Lower lobe of right lung (tissue), 2 donors: ENCODE data around the gene KLHL2. TPM values are rescaled to one million over a fixed set of nuclear protein-coding genes. Genes with fewer than 3 reads are reported as not detected.

Source experiments
- ATAC-seq, 2 donors: fragments of 200-7000 bp; cut with Tn5 transposase; one replicate each; pipeline ENCODE4 v1.9.1; 2020 to 2022; ENCODE audit warnings: mild to moderate bottlenecking in 2 of 2, moderate library complexity in 2 of 2
- DNase-seq: peaks from one replicate; pipeline ENCODE4 v3.0.0-alpha.2; 2020
- H3K27ac ChIP-seq: fragments of 200-600 bp; one replicate; pipeline ENCODE4 v1.8.0; 2022
- H3K27me3 ChIP-seq: fragments of 200-600 bp; one replicate; pipeline ENCODE4 v1.8.0; 2022; ENCODE audit warnings: low read depth
- H3K36me3 ChIP-seq: fragments of 200-600 bp; one replicate; pipeline ENCODE4 v1.8.0; 2022; ENCODE audit warnings: mild to moderate bottlenecking
- H3K4me1 ChIP-seq: fragments of 200-600 bp; one replicate; pipeline ENCODE4 v1.8.0; 2022
- H3K4me3 ChIP-seq: fragments of 200-600 bp; one replicate; pipeline ENCODE4 v1.8.0; 2022; ENCODE audit warnings: mild to moderate bottlenecking
- H3K9me3 ChIP-seq: fragments of 200-600 bp; one replicate; pipeline ENCODE4 v1.8.0; 2022
- intact Hi-C: fragments of 100-400 bp; cut with DNase I; formaldehyde crosslinking; loops from one replicate; pipeline ENCODE4 v1.11.0; 2022
- total RNA-seq: library from RNA; stranded (reverse); fragmentation: NEBNext Ultra II Directional; extraction: Animal tissue kit (Norgen Biotek cat#: 25700); gene quantifications from one replicate; pipeline ENCODE4 v1.2.1, GENCODE V29; 2021
- TF ChIP-seq, protein P1 (sequence below): fragments of 200-600 bp; IDR thresholded peaks from one replicate; pipeline ENCODE4 v1.8.0; 2022; ENCODE audit warnings: antibody characterized with exemption, mild to moderate bottlenecking
- donor health status: DM: no; HTN: yes; CAD: no; lungs with severe emphysema.

The KLHL2 gene
- total RNA-seq, 1 donor from 2014 or later, result 37.7 TPM

DNA sequence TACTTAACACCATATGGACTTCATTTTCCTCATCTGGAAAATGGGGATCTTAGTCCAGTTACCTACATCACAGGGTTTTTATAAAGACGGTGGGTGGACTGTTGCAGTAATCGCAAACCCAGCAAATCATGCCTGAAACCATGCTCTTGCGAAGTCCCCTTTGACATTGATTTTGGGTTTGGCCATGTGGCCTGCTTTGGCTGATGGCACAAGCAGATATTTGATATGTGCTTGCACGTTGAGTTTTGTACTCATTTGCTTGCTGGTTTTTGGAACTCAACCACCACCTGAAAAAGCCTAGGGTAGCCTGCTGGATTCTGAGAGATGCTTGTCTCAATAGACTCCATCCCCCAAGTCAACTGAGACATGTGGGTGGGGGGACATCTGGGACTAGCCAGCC lies 14.4 kb upstream of the KLHL2 start:
- Histone ChIP-seq H3K4me3 (no peak overlapping the region), H3K36me3 (no peaks in the 10 kb centered on the region), H3K27ac (no peak overlapping the region), H3K9me3 (no peaks in the 10 kb centered on the region), H3K4me1 (no peaks in the 10 kb centered on the region), H3K27me3 (no peaks in the 10 kb centered on the region)
- DNase-seq, result no peak
- no peak for ATAC-seq
- TF ChIP-seq, protein P1, sequence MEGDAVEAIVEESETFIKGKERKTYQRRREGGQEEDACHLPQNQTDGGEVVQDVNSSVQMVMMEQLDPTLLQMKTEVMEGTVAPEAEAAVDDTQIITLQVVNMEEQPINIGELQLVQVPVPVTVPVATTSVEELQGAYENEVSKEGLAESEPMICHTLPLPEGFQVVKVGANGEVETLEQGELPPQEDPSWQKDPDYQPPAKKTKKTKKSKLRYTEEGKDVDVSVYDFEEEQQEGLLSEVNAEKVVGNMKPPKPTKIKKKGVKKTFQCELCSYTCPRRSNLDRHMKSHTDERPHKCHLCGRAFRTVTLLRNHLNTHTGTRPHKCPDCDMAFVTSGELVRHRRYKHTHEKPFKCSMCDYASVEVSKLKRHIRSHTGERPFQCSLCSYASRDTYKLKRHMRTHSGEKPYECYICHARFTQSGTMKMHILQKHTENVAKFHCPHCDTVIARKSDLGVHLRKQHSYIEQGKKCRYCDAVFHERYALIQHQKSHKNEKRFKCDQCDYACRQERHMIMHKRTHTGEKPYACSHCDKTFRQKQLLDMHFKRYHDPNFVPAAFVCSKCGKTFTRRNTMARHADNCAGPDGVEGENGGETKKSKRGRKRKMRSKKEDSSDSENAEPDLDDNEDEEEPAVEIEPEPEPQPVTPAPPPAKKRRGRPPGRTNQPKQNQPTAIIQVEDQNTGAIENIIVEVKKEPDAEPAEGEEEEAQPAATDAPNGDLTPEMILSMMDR, result no peak
- intact Hi-C loops, result no loop called here

DNA sequence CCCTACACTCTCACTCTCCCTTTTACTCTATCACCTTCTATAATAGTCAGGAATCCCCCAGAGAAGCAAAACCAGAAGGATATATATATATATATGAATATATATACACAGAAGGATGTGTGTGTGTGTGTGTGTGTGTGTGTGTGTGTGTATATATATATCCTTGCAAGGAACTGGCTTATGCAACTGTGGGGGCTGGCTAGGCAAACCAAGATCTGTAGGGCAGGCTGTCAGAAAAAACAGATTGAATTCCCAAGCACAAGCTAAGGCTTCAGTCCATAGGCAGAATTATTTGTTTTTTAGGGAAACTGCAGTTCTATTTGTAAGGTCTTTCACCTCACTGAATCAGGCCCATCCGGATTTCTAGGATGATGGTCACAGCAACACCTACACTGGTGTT lies 13.0 kb upstream of the KLHL2 start:
- Histone ChIP-seq H3K27me3 (no peaks in the 10 kb centered on the region), H3K27ac (no peak overlapping the region), H3K36me3 (no peaks in the 10 kb centered on the region), H3K9me3 (no peaks in the 10 kb centered on the region), H3K4me3 (no peak overlapping the region), H3K4me1 (no peaks in the 10 kb centered on the region)
- intact Hi-C loops, result no loop called here
- TF ChIP-seq, protein P1, result no peak
- no peak for ATAC-seq
- no peak for DNase-seq

DNA sequence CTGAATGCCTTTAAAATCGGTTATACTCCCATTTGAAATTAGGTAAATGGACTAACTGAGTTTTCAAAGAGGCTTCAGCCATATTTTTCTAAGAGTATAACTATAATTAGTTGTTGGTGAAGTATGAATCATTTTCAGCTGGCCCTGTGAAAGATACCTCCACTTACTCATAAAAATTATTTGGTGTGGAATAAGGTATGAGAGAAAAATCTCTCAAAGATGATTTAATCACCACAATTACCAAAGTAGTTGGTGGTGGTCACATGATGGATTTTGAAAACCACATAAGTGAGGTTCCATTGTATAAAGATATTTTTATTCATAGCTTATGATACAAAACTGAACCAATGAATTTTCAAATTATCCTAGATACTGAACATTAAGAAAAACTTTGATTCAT lies 9.0 kb upstream of the KLHL2 start:
- Histone ChIP-seq H3K9me3 (no peaks in the 10 kb centered on the region), H3K4me1 (no peaks in the 10 kb centered on the region), H3K36me3 (no peaks in the 10 kb centered on the region), H3K4me3 (no peak overlapping the region), H3K27ac (no peak overlapping the region), H3K27me3 (no peaks in the 10 kb centered on the region)
- intact Hi-C loops, result no loop called here
- ATAC-seq (no peak), DNase-seq (no peak)
- TF ChIP-seq, protein P1, result no peak

DNA sequence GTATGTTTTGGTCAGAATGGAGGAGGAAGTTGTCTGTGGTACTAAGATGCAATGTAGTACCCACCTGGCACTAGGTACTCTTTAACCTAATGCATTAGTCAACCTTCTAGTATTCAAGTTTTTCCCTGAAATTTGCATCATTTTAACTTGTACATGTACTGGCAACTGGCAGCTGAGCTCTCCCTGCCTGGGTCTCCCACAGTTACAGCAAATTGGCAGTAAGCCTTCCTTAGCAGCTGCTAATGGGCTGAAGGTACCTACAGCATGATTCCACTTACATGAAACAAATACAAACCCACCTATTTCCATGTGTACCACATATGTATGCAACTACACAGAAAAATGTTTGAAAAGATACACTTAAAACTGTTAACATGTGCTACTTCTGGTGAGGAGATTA lies 8.1 kb upstream of the KLHL2 start:
- TF ChIP-seq, protein P1, result no peak
- H3K27ac ChIP-seq, result no peak overlapping the region
- H3K4me3 ChIP-seq, result no peak overlapping the region
- H3K27me3 ChIP-seq, result no peaks in the 10 kb centered on the region
- no peak for DNase-seq
- H3K4me1 ChIP-seq, result peaks cover 1% of the 10 kb centered on the region
- no peaks in the 10 kb centered on the region for H3K36me3 ChIP-seq
- H3K9me3 ChIP-seq, result no peaks in the 10 kb centered on the region
- no peak for ATAC-seq
- intact Hi-C loops, result no loop called here

DNA sequence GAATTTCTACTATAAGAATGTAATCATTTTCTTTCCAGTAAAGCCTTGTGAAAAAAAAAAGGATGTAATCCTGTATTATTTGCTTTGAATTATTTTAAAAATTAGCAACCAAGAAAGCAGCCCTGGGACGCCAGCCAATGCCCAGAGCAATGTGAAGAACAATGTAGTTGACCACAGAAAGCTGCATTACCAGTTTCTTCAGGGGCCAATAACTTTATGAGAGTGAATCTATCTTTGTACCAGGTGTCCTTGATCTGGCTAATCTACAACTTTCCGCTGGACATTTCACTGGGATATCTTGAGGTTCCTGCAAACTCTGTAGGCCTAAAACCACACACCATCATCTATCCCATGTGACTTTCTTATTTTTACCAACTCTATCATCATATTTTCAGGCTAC lies 7.6 kb upstream of the KLHL2 start:
- TF ChIP-seq, protein P1, result no peak
- intact Hi-C loops, result no loop called here
- Histone ChIP-seq H3K27ac (no peak overlapping the region), H3K36me3 (no peaks in the 10 kb centered on the region), H3K4me1 (peaks cover 6% of the 10 kb centered on the region), H3K9me3 (no peaks in the 10 kb centered on the region), H3K27me3 (no peaks in the 10 kb centered on the region), H3K4me3 (no peak overlapping the region)
- ATAC-seq, result no peak
- DNase-seq, result no peak

DNA sequence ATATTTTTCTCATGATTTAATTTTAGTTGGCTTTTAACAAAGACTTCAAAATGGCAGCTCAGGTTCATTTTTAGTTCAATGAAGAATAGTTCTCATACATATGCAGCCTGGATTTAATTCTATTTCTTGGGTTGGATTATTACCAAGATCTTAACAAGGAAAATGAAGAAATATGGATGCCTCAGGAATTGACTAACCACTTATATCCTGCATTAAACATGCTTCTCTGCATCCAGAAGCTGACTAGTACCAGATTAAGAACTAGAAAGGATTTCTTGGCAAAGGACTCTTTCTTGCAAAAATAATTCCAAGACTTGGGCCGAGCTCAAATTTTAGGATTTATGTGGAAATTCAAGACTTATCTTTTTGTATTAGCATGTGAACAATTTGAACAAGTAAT lies 5.6 kb upstream of the KLHL2 start:
- no peak overlapping the region for H3K27ac ChIP-seq
- H3K4me1 ChIP-seq, result peaks cover 15% of the 10 kb centered on the region
- no peaks in the 10 kb centered on the region for H3K36me3 ChIP-seq
- H3K4me3 ChIP-seq, result no peak overlapping the region
- DNase-seq (no peak), ATAC-seq (no peak)
- TF ChIP-seq, protein P1, result no peak
- no peaks in the 10 kb centered on the region for H3K9me3 ChIP-seq
- intact Hi-C loops, result no loop called here
- no peaks in the 10 kb centered on the region for H3K27me3 ChIP-seq
